C4-2B (cell line): ENCODE results near the gene PTPRD.

ENCODE experiments used
- CTCF ChIP-seq: fragments of 450-650 bp; conservative IDR thresholded peaks from 2 replicates; pipeline ENCODE4 v1.5.1; 2017; ENCODE audit warnings: mild to moderate bottlenecking
- ZFX ChIP-seq: fragments of 450-650 bp; IDR thresholded peaks from 2 replicates; pipeline ENCODE4 v1.6.1; 2017

GRCh38 chr9:8388132-8388531, 2224.7 kb downstream of the PTPRD start:
- TF ChIP-seq CTCF (no peak), ZFX (no peak)
